AG04450 (cell line): ENCODE data around the gene GRK5. TPM values are rescaled to one million over a fixed set of nuclear protein-coding genes. Genes with fewer than 3 reads are reported as not detected.
A peak's percentile ranks its signal among the peaks of the same experiment; 100 is the strongest.

Experiments used
- CTCF ChIA-PET: fragments of 300-600, 350-600 bp; formaldehyde crosslinking; extraction: SDS; loops from one replicate; lab custom pipeline; 2022; ENCODE audit warnings: antibody characterized with exemption, inconsistent platforms; lab: Charles Lee
- POLR2A ChIA-PET: fragments of 350-600 bp; formaldehyde crosslinking; extraction: SDS; loops from one replicate; lab custom pipeline; 2021; ENCODE audit warnings: antibody characterized with exemption, inconsistent platforms; lab: Yijun Ruan, JAX
- DNase-seq: peaks from one replicate; pipeline ENCODE4 v3.0.0-alpha.2; 2011; ENCODE audit warnings: low read depth, low spot score
- H3K27ac ChIP-seq: one replicate; pipeline ENCODE4 v1.5.1; 2012; ENCODE audit warnings: low read depth, low read length, control low read depth
- H3K27me3 ChIP-seq: one replicate; pipeline ENCODE4 v1.6.0; 2012; ENCODE audit warnings: low read length; ENCODE audit not compliant: control insufficient read depth, insufficient read depth
- H3K4me3 ChIP-seq: 2 replicates; pipeline ENCODE4 v1.5.1; 2011; ENCODE audit warnings: mild to moderate bottlenecking, low read depth, low read length, control low read depth
- H3K9me3 ChIP-seq: 2 replicates; pipeline ENCODE4 v1.5.1; 2012; ENCODE audit warnings: low read length; ENCODE audit not compliant: control insufficient read depth, insufficient read depth
- polyA plus RNA-seq: library from polyadenylated mRNA; depleted of rRNA; stranded (reverse); fragments of >200 nt; gene quantifications from 2 replicates; pipeline ENCODE4 v1.2.3, GENCODE V29; 2011
- TF ChIP-seq, protein P1 (sequence below): IDR thresholded peaks from 2 replicates; pipeline ENCODE4 v1.5.1; 2011; ENCODE audit warnings: low read depth, low read length, control low read depth, inconsistent platforms

The GRK5 gene
- polyA plus RNA-seq, 1 experiment = 27.6 TPM

DNA sequence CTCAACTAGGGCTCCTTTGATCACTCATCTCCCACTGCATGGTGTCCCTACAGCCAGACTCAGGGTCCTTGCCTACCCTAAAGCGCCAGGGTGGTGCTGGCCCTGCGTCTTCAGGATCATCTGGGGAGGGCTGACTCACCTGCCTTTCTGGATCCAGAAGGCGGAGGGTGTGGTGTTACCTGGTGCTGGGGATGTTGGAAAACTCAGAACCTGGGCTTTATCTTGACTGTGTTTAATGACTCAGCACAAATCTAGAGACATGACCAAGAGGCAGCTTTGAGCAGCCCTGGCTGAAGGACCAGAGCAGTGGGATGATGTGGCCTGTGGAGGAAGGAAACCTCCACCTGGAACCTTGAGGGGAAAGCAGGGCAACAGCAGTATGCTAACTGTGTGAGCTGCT, 96.5 kb downstream of the GRK5 start:
- Histone ChIP-seq H3K27me3 (peaks cover 2% of the 10 kb centered on the region), H3K27ac (no peak overlapping the region), H3K9me3 (no peaks in the 10 kb centered on the region; the same call in 1 of the 2 replicates), H3K4me3 (no peak overlapping the region)
- DNase-seq = no peak
- ChIA-PET POLR2A (no interaction called here), CTCF (interaction anchor here (0.9 kb wide), 1 partner anchor 95 kb away, joined by 3 read pairs; no protein-coding TSS in a partner anchor)
- TF ChIP-seq, protein P1, sequence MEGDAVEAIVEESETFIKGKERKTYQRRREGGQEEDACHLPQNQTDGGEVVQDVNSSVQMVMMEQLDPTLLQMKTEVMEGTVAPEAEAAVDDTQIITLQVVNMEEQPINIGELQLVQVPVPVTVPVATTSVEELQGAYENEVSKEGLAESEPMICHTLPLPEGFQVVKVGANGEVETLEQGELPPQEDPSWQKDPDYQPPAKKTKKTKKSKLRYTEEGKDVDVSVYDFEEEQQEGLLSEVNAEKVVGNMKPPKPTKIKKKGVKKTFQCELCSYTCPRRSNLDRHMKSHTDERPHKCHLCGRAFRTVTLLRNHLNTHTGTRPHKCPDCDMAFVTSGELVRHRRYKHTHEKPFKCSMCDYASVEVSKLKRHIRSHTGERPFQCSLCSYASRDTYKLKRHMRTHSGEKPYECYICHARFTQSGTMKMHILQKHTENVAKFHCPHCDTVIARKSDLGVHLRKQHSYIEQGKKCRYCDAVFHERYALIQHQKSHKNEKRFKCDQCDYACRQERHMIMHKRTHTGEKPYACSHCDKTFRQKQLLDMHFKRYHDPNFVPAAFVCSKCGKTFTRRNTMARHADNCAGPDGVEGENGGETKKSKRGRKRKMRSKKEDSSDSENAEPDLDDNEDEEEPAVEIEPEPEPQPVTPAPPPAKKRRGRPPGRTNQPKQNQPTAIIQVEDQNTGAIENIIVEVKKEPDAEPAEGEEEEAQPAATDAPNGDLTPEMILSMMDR = no peak

DNA sequence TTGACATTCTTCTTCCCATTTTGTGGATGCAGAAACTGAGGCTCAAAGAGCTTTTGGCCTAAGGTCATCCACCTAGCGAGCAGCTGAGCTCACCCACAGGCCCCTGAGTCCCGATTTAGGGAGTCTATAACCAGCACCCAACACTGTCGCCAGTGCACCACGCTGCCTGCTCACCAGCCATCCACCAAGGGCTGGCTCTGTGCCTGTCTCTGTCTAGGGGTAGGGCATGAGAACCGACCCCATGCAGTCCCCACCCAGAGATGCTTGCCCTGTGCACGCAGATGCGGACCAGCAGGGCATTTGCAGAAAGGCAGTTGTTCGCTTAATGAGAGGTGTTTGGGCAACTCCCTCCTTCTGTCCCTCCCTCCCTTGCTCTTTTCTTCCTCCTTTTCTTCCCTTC, 97.2 kb downstream of the GRK5 start:
- H3K4me3 ChIP-seq = no peak overlapping the region
- ChIA-PET POLR2A (no interaction called here), CTCF (interaction anchor here (0.9 kb wide), 1 partner anchor 96 kb away, joined by 3 read pairs; no protein-coding TSS in a partner anchor)
- no peak overlapping the region for H3K27ac ChIP-seq
- no peak for DNase-seq
- H3K27me3 ChIP-seq = peaks cover 2% of the 10 kb centered on the region
- TF ChIP-seq, protein P1 = no peak
- no peaks in the 10 kb centered on the region; the same call in 1 of the 2 replicates for H3K9me3 ChIP-seq

DNA sequence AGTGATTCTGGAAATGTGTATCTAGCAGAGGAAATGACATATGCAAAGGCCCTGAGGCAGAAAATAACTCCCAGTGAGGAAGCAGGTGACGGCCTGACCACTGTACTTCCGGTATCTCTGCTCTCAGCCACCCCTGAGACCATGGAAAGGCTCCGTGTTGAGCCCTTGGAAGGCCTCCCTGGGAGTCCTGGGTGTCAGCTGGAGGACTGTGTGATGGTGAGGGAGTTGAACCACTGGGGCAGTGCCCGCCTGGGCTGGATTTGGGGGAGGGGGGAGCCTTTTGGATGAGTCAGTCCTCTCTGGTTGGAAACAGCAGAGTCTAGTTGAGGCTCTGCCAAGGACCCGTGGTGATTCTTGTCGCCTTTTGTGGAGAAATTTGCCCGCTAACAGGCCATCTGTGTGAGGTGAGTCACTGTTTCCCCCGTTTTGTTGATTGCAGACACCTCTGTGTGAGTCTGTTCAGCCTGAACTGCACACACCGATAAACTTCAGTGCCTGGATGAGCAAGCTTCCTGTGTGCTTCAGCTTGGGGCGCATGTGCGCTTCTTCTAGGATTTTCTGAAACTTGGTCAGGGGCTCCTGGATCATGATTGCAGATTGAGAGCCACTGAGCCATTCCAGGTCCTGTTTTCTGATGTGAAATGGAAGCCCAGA, 98.6 kb downstream of the GRK5 start:
- no peaks in the 10 kb centered on the region; the same call in 1 of the 2 replicates for H3K9me3 ChIP-seq
- peaks cover 2% of the 10 kb centered on the region for H3K27me3 ChIP-seq
- peak overlapping the region; percentile 49 for H3K27ac ChIP-seq
- CTCF ChIA-PET = interaction anchor here (1.0 kb wide), 1 partner anchor 20 kb away, joined by 3 read pairs; no protein-coding TSS in a partner anchor
- TF ChIP-seq, protein P1 = no peak
- peak; percentile 75 for DNase-seq
- no peak overlapping the region for H3K4me3 ChIP-seq
- POLR2A ChIA-PET = interaction anchor here (0.7 to 0.8 kb wide), 2 partner anchors 53 to 58 kb away, joined by 4 read pairs; no protein-coding TSS in a partner anchor

DNA sequence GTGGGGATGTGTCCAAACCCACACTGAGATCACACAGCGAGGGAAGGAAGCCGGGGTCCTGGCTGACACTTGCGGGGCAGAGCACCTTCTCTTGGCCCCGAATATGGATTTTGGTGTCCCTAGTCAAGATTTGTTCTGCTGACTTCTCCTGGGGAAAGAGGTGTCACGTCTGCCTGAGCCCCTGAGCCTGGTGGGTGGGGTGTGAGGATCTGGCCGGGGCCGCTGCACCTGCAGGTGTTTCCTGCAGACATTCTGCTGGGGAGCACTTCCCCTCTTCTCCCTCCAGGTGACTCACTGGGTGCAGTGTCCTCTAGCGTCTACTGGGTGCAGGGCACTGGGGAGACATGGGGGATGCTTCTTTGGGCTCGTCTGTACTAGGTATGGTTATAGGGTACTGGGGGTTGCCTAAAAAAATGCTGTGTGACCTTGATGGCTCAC, 99.2 kb downstream of the GRK5 start:
- TF ChIP-seq, protein P1 = peak; percentile 4; the same call in 1 of the 2 replicates
- CTCF ChIA-PET = no interaction called here
- DNase-seq = no peak
- H3K27ac ChIP-seq = no peak overlapping the region
- peaks cover 2% of the 10 kb centered on the region for H3K27me3 ChIP-seq
- POLR2A ChIA-PET = interaction anchor here (0.7 kb wide), 1 partner anchor 53 kb away, joined by 4 read pairs; no protein-coding TSS in a partner anchor
- no peak overlapping the region for H3K4me3 ChIP-seq
- no peaks in the 10 kb centered on the region; the same call in 1 of the 2 replicates for H3K9me3 ChIP-seq

DNA sequence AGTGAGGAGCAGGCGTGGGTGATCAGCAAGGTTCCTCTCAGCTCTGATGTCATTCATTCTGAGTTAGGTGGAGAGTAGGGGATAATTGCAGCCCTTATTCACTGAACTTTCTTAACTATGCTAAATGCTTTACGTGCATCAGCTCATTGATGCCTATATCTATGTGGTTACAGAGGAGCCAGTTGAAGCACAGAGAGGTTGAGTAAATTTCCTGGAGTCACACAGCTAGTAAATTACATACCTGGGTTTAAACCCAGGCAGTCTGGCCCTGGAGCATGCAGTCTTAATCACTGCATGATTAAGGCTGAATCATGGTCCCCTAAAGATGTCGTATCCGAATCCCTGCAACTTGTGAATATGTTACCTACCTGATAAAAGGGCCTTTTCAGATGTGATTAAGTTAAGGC, 99.6 kb downstream of the GRK5 start:
- Histone ChIP-seq H3K4me3 (no peak overlapping the region), H3K9me3 (no peaks in the 10 kb centered on the region; the same call in 1 of the 2 replicates), H3K27me3 (peaks cover 2% of the 10 kb centered on the region), H3K27ac (no peak overlapping the region)
- no peak for DNase-seq
- POLR2A ChIA-PET = no interaction called here
- TF ChIP-seq, protein P1 = no peak
- CTCF ChIA-PET = no interaction called here
